Calu3 (cell line): ENCODE results near the gene OR6B1. TPM values are rescaled to one million over a fixed set of nuclear protein-coding genes. Genes with fewer than 3 reads are reported as not detected.

Experiments
- BruUV-seq: library from RNA; stranded (reverse); fragments of 400-500 nt; replicated peaks from 2 replicates; lab custom pipeline; 2021; lab: Mats Ljungman, UMichigan
- CTCF ChIA-PET: fragments of 300-600 bp; sonication (Branson Sonifier 250); formaldehyde crosslinking; loops from one replicate; lab custom pipeline; 2022; ENCODE audit warnings: antibody characterized with exemption; lab: Charles Lee
- DNase-seq: peaks from one replicate; pipeline ENCODE4 v3.0.0; 2022
- H3K27ac Mint-ChIP-seq: one replicate; pipeline ENCODE4 v1.8.0; 2022; ENCODE audit warnings: mixed read lengths; ENCODE audit not compliant: unreplicated experiment
- H3K27me3 Mint-ChIP-seq: one replicate; pipeline ENCODE4 v1.8.0; 2022; ENCODE audit warnings: mixed read lengths; ENCODE audit not compliant: unreplicated experiment
- H3K36me3 Mint-ChIP-seq: one replicate; pipeline ENCODE4 v1.8.0; 2022; ENCODE audit warnings: mild to moderate bottlenecking, moderate library complexity, mixed read lengths; ENCODE audit not compliant: insufficient read depth, unreplicated experiment
- H3K4me1 Mint-ChIP-seq: one replicate; pipeline ENCODE4 v1.8.0; 2022; ENCODE audit warnings: mild to moderate bottlenecking, low read depth, mixed read lengths; ENCODE audit not compliant: unreplicated experiment
- H3K4me3 Mint-ChIP-seq: one replicate; pipeline ENCODE4 v1.8.0; 2022; ENCODE audit warnings: mild to moderate bottlenecking, low read depth, moderate library complexity, mixed read lengths; ENCODE audit not compliant: unreplicated experiment
- H3K9me3 Mint-ChIP-seq: one replicate; pipeline ENCODE4 v1.8.0; 2022; ENCODE audit warnings: low read depth, mixed read lengths; ENCODE audit not compliant: unreplicated experiment
- CTCF ChIP-seq: fragments of 200-600 bp; IDR thresholded peaks from one replicate; pipeline ENCODE4 v1.8.0; 2022; ENCODE audit warnings: antibody characterized with exemption; ENCODE audit not compliant: unreplicated experiment
- intact Hi-C: fragments of 100-400 bp; cut with micrococcal nuclease; formaldehyde crosslinking; loops from one replicate; pipeline ENCODE4 v1.10.0; 2022; ENCODE audit not compliant: unreplicated experiment
- total RNA-seq: library from RNA; stranded (reverse); gene quantifications from 2 replicates; pipeline ENCODE4 v1.2.3, GENCODE V29; 2022

Gene OR6B1
- total RNA-seq, 1 experiment from 2014 or later, result not detected

DNA sequence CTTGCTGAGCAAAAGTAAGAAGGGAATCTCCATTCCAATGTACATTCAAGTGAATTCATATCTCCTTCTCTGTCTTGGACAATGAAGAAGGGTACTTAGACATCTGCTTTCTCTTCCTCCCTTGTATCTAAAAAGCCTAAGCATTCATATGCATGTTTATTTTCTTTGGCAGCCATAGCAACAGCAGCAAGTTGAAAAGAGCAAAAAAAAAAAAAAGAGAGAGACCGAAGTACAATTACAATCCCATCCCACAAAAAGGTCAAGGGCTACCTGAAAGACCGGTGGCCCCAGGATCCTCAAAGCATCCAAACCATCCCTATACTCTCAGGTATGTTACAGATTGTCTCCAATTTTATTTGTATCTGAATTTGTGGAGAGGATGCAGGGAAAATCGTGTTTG is 41.3 kb upstream of the OR6B1 start:
- CTCF ChIA-PET, result no interaction called here
- H3K27ac Mint-ChIP-seq, result no peak overlapping the region
- H3K4me3 Mint-ChIP-seq, result no peak overlapping the region
- no peaks in the 10 kb centered on the region for H3K36me3 Mint-ChIP-seq
- H3K9me3 Mint-ChIP-seq, result no peaks in the 10 kb centered on the region
- H3K27me3 Mint-ChIP-seq, result peaks cover 28% of the 10 kb centered on the region
- intact Hi-C loops, result loop anchor here (5.0 kb wide), 1 partner anchor 36 kb away; no protein-coding TSS in a partner anchor
- no peak for TF ChIP-seq CTCF
- no peaks in the 10 kb centered on the region for H3K4me1 Mint-ChIP-seq
- no TSS peak for BruUV-seq
- DNase-seq, result no peak

- intact Hi-C loops, result no loop called here
- Mint-ChIP-seq H3K9me3 (no peaks in the 10 kb centered on the region), H3K4me1 (no peaks in the 10 kb centered on the region), H3K4me3 (no peak overlapping the region), H3K27me3 (peaks cover 27% of the 10 kb centered on the region), H3K36me3 (no peaks in the 10 kb centered on the region), H3K27ac (no peak overlapping the region)
- no peak for DNase-seq
- CTCF ChIA-PET, result no interaction called here
- TF ChIP-seq CTCF, result no peak
- BruUV-seq, result no TSS peak
These were observed 39.1 kb upstream of the OR6B1 start for GRCh38 chr7:143960813-143961610.

GRCh38 chr7:143965280-143965679 is 34.8 kb upstream of the OR6B1 start:
- no peak for DNase-seq
- CTCF ChIA-PET, result interaction anchor here (0.6 kb wide), 1 partner anchor 350 kb away, joined by 4 read pairs; no protein-coding TSS in a partner anchor
- intact Hi-C loops, result no loop called here
- Mint-ChIP-seq H3K9me3 (peaks cover 3% of the 10 kb centered on the region), H3K36me3 (no peaks in the 10 kb centered on the region), H3K4me3 (no peak overlapping the region), H3K27ac (no peak overlapping the region), H3K27me3 (no peaks in the 10 kb centered on the region), H3K4me1 (no peaks in the 10 kb centered on the region)
- TF ChIP-seq CTCF, result no peak
- no TSS peak for BruUV-seq

DNA sequence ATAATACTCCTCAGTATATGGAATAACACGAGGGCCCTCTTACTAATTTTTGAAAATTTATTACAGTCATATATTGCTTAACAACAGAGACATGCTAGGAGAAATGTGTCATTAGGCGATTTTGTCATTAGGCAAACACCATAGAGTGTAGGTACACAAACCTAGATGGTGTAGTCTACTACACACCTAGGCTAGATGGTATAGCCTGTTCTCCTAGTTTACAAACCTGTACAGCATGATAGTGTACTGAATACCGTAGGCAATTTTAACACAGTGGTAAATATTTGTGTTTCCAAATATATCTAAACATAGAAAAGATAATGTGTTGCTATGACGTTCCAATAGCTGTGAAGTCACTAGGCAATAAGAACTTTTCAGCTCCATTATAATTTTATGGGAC is 32.7 kb upstream of the OR6B1 start:
- no TSS peak for BruUV-seq
- Mint-ChIP-seq H3K4me1 (no peaks in the 10 kb centered on the region), H3K9me3 (peaks cover 6% of the 10 kb centered on the region), H3K27ac (no peak overlapping the region), H3K36me3 (no peaks in the 10 kb centered on the region), H3K27me3 (no peaks in the 10 kb centered on the region), H3K4me3 (no peak overlapping the region)
- DNase-seq, result no peak
- intact Hi-C loops, result no loop called here
- no peak for TF ChIP-seq CTCF
- CTCF ChIA-PET, result no interaction called here
